ENCODE results near the gene SEC16B.

Gene SEC16B

DNA sequence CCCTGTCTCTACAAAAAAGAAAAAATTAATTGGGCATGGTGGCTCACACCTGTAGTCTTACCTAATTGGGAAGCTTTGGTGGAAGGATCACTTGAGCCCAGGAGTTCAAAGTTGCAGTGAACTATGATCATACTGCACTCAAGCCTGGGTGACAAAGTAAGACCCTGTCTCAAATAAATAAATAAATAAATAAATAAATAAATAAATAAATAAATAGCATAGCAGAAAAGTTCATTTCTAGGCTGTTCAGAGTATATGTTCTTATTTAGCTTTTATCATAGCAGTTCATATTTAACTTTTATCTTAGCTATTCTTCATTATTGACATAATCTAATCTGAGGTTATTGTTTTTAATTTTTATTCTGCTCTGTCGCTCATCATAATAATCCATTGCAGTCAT lies 8.7 kb upstream of the SEC16B start:
- DNase-seq = no peak

DNA sequence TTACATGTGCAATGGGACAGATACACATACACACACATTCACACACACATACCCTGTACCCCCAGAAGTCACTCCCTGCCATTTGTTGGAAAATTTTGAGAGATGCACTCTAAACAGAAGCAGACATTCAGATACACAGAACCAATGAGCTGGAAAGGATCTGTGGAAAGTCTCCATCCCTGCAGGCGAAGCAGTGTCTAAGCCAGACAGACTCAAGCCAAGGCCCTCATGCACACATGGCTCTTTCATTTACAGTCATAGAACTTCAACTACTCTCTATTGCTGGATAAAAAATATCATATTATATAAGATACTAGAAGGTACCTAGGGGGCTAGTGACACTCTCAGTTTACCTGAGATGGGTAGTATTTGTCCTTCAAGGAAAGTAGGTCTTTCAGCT lies 7.3 kb upstream of the SEC16B start:
- no peak for DNase-seq

DNA sequence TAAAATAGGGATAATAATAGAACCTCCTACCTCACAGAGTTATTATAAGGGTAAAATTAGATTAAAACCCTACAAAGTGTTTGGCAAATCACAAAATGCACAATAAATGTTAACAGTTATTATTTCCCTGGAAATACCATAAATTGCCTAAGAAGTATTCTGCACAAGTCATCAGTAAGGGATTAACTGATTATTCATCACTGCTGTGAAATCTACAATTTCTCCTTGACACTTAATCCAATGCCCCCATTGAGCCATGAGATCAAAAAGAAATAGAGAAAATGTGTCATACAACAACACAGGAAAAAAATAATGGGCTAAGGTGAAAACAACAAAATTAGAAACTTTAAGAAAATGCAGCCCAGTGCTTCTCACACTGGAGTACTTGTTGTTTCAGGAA lies 6.7 kb upstream of the SEC16B start:
- DNase-seq = no peak

DNA sequence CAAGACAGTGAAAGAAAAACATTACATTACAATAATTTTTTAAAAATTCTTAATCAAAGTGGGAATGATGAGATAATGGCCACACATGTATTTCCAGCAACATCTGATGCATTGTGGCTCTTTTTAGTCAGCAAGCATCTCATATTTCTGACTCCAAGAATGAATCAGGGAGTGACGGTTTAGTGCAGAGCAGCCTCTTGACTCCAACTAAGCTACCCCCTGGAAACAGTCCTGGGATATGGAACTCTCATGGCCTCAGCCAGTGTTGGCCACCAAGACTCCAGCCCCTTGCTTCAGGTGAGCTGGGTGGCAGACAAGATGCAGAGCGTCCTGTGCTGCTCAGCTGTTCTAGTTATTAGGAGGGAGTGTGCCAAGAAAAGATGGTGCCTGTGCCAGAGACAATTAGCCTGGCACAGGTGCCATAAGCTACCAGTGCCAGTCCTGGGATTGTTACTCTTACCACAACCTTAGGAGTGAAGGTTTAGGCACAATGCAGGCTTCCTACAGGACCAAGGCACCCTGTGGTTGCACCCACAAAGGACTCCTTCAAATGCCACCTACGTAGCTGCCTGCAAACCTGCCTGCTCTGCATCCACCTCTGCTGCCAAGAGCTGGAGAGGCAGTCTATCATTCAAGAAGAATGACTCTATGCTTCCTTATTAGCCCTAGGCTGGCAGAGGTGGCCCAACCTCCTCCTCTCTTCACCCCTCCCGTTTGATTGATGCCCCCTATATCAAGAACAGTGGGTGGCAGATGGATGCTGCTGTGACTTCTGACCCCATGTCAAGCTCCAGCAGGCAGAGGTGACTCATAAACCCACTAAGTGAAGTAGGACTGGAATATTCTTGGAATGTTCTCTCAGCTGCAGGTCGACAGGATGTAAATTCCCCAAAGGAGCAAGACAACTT lies 6.0 kb upstream of the SEC16B start:
- no peak for DNase-seq

DNA sequence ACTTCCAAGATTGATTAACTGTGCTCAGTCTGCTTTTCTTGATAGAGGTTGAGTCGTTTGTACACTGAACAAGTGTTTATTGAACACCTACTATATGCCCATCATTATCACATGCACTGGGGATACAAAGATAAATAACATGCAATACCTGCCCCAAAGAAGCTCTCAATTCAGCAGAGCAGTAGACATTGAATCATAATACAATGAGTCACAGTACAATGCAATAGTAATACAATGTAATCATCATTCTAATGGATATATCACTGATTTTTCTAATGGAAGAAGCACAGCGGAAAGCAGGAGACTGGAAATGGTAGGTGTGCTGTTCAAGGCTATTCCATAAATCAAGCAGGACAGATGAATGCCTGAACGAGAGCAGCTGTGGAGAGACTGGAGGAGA lies 3.7 kb upstream of the SEC16B start:
- no peak for DNase-seq

DNA sequence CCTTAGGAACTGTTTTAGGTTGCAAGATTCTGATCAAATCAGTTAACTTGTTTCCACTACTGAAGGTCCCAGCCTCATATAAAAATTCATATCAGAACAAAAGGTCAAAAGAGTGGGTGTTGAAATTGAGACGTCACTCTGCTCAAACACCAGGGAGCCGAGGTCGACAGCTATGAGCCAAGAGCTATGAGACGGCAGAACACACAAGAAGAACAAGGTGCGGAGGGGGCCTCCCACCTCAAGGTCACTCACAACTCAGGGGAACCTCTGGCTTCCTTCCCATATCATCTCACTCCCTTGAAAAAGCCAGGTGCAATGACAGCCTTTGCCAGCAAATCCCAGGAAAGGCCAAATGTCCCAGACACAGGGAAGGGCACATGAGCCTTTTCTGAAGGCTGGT lies 749 bp downstream of the SEC16B start:
- no peak for DNase-seq

DNA sequence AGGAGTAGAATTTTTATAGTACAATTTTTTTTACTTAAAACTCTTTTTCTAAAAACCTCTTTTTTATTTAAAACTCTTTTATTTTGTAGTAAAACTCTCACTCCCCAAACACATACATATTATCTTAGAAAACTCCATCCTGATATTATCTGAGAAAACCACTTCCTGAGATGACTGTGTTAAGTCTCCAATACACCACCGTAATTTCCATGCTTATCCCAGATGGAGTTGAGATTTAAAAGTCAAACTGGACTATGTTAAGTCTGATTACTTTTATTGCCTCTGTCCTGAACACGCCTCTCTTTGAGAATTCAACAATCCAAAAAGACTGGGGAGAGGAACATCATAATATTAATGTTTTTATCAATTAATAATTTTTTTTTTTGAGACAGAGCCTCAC lies 3.7 kb downstream of the SEC16B start:
- DNase-seq = no peak

DNA sequence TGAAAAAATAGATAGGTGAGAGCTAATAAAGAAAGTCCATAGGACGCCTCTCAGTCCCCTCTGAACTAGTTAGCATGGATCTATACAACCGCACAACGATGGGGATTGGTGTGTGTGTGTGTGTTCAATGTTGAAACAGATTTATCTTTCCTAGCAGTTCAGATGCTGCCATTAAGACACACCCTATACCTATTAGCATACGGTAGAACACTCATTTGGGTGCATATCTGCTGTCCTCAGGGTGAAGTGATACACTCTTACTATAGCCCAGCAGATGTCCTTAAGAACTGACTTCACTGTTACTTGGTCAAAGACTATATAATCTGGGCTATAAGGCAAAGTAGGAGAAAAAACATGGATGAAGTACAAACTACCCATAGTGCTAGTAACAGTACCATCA lies 4.6 kb downstream of the SEC16B start:
- DNase-seq = no peak

DNA sequence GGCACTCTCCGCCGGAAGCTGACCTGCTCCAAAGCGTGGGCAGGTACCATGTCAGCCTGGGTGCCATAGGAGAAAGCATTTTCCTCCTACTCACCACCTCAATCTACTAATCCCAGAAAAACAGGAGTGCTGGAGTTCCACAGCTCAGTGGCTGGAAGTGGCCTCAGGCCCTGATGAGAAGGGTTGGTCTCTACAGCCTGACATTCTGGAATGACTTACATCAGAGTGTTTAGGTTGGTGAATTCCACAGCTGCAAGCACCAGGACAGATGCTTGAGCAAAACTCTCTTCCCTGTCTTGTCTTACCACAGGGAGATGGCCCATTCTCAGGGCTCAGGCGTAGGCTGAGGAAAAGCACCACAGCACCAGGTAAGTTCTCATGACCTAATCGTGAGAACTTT lies 5.5 kb downstream of the SEC16B start:
- DNase-seq = no peak

DNA sequence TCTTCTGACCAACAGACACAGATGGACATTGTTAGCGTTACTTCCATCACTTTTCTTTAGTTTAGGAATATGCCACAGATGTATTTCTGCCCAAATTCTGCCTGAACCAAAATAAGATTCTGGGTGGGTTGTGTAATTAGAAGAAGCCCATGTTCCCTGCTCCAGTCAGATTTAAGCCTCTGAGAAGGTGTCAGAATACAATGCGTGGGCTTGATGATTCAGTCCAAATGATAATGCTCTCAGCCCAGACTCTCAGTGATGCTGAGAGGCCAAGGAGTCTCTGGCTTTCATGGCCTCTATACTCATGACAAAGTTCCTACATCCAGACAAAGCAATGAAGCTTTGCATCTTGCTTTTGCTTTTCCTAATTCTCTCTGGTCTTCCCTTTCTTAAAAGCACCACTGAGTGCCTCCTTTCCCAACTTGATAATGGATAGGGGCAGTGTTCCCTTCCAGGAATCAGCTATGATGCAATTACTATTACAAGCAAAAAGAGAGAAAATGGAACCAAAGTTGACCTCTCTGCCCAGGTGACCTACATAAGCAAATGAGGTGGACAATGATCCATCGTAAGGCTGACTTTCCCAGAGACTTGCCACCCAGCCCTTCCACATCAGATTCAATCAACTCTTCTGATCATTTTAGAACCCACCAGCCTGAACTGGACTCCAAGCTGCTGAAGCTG lies 8.8 kb downstream of the SEC16B start:
- no peak for DNase-seq

DNA sequence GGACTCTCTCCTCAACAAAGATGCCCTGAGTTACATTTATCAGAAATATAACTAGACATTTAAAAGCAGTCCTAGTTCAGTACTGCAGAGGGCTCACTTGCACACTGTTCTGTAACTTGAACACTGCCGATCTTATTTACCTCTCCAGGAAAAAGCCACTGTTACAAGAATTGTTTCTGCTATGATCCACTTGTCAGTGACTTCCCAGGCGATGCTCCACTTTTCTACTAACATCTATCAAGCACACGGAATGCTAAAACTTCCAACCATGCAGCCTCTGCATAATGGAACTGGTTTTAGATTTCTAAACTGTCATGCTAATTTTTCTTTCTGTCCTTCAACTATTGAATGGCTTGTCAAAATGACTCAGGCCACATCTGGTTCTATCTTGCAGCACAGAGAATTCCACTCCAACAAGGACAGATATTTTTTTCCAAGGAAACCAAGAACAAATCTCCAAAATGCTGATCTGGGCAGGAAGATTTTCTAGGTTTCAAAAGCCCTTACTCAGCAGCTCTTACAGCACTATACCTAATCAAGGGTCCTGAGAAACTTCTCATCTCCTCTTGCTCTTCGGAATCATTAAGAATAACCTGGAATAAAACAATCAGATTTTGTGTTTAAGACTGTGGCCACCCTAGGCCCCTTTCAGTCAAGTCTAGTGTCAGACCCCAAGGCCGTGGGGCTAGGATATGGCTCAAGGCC lies 9.9 kb downstream of the SEC16B start:
- DNase-seq = peak; percentile 48

DNA sequence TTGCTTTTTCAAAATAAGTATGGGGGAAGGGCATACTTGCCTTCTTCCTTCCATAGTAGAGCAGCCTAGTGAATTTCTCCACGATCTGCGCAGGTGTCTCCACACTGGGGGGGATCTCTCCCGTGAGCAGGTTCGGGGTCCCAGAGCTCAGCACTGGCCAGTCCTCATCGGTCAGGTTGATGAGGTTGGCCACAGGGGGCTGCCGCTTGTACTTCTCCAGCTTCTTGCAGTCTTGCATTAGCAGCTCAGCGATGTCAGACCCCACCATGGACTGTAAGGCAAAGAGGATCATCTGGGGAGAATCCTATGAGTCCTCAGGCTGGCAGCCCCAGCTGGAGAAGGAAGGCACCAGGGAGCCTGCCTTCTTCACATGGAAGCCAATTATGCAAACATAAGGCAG lies 11.8 kb downstream of the SEC16B start:
- no peak for DNase-seq

DNA sequence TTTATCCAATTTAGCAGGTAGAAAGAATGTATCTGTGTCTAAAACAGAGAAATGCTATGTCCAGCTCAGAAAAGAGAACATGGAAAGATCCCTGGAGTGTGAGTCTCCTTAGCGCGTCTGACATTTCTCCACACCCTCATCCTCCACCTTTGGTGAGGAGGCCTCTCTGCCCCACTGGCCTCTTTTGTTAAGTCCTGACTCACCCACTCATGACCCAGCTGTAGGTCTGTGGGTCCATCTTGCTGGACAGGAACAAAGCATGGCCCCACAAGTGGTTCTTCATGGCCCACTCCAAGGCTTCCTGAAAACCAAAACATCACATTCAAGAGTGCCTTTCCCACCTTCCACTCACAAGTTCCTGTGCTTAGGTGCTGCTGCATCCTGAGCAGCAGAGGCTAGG lies 15.8 kb downstream of the SEC16B start:
- DNase-seq = peak; percentile 21

DNA sequence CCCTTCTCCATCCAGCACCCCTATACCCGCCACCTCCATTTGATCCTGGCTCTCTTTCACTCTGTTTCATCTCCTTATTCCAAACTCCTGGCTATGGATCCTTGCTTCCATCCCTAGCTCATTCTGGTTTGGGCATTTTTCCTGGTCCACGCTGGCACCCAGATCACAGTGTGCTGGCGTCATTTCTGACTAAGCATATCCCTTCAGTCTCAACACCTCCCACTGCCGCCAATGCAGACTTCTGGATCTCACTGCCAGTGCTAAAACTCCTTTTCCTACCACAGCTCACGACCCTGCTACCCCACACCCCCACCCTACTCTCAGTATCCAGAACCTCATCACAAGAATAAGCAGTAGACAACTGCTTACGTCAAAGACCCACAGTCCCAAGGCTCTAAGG lies 16.3 kb downstream of the SEC16B start:
- DNase-seq = no peak

DNA sequence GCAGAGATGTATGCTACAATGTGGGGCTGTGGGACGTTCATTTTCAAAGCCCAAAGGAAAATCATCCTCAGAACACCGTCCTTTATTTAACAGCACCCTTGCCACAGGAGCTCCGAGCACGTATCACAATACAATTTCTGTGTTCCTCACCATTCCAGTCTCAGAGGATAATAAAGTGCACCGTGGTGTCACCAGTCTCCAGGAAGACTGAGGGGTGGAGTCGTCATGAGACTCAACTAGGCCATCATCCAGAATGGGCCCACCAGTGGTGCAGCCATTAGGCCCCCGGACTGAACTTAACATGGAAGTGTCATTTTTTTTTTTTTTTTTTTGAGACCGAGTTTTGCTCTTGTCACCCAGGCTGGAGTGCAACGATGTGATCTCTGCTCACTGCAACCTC lies 17.2 kb downstream of the SEC16B start:
- DNase-seq = no peak

DNA sequence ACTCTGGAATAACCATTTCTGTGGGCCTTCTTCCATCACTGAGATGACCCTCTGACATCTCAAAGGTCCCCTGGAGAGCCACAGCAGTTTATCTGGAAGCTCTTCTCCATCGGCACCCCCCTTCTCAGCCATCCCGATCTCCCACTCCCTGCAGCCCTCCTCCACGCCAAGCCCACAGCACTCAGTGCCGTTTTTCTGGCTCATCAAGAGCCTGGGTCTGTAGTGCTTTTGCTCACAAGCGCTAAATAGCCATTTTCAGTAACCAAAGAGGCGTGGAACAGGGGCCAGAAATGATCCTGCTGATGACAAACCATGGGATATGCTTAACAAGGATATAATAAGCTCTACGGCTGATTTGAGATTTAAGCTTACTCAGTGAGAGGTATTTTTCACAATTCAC lies 17.6 kb downstream of the SEC16B start:
- no peak for DNase-seq

DNA sequence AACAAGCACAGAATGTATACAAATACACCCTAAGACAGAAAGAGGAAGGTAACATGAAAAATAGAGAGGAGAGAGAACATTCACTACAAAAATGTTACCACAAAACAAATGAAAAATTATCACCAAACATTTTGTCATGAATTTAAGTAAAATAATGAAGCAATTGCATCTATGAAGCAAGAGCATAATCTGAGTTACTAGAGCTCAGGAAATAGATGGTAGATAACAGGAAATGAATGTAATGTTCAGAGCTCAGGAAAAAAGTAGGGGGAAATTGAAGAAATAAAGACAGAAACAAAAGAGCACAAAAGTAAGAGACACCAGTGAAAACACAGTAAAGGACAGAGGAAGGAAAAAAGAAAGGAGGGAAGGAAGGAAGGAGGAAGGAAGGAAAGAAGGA lies 19.4 kb downstream of the SEC16B start:
- no peak for DNase-seq

DNA sequence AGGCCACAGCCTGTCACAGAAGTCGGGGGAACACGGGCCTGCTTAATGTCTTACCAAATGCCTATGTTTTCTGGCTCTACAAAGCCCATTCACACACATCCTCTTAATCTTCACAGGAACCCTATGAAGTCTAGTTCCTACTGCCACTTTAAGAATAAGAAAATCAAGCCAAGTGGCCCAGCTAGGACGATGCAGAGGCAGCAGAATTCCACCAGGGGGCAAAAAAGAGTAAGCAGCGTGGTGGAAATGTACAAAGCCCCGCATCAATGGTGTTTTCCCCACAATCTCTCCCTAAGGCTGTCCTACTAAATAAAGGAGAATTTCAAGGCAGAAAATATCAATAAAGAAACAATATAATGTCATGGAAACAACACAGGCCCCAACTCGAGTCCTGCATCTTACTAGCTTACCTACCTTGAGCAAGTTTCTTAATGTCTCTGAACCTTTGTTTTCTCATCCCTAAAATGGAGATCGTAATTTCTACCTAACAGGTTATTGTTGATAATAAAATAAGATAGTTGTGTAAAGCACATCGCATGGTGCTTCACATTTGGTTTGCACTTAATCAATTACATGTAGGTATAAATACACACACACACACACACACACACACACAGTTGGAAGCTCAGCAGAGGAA lies 21.4 kb downstream of the SEC16B start:
- DNase-seq = peak; percentile 78

DNA sequence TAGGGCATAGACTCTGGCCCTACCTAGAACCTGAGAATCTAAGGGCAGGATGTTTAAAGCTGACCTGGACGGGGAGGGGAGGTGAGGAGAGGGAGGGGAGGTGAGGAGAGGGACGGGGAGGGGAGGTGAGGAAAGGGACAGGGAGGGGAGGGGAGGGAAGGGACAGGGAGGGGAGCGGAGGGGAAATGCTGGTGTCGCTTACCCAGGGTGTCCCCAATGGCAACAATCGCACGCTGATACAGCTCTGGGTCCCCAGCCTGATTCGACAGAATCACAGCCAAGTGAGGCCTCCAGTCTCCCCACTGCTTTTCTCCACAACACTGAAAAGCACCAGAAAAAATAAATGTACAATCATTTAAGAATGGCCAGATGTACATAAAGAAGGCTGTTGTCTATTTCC lies 22.2 kb downstream of the SEC16B start:
- DNase-seq = no peak

DNA sequence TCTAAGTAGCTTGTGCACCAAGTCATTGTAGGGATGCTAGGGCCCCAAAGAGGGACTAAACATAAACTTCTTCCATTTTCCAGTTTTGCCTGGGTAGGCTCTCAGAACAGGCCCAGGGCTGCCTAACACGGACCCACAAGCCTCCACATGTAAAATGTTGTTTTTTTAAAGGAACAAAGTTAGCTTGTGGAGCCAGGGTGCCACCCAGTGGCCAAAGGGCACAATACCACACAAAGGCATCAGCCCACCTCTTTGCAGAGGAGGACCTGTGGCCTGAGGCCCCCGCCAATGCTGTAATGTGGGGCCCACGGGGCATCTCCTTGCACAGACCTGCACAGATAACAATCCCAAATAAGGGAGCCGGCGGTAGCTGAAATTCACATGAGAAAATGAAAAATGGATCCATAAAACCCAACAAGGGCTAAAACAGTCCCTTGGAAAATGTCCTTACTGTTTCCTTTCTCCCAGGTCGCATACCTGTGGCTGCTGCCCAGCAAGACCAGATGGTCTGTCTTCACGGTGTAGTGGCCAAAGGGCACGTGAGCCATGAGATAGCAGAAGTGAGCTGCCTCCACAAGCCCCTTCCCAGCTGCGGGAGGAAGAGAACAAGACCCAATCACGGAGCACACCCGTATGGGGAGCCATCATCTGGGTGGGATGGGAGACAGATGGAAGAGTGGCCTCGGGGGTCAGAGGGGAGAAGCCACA lies 23.8 kb downstream of the SEC16B start:
- DNase-seq = peak; percentile 78

DNA sequence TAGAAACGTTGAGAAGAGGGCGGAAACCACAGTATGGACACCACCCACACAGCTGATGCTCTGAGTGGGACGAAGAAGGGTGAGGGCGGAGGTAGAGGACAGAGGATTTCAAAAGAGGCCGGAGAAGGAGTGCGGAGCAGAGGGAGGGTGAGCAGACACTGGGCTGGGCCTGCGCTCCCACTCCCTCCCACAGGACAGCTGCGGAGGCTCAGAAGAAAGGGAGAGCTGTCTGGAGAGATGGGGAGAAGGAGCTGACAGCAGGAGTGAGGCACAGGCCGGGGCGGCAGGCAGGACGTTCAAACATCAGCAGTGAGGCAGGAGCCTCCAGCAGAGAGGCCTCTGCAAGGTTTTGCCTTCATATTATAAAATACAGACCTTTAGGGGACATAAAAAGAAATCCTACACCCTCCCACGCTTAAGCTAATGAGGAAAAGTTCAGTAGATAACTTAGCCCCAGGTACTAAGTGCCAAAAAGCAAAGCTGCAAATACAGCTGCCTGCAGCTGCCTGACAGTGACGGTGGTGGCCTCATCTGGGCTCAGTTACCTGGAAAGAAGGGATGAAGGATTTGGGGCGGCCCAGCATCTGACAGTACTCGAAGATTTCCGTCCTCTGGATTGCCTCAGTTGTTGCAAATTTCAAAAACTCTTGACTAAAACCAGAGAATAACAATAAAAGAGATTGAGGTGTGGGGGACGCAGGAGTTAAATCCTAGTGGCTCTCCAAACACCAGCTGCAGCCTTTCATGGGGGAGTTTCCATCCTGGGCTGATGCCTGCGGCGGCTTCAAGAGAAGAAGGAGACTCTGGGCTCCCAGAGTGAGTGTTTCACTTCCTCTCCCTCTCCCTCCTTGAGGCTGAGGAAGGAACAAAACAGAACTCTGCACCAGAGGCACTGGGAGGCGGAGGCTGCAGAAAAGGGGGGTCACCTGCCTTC lies 25.6 kb downstream of the SEC16B start:
- no peak for DNase-seq

DNA sequence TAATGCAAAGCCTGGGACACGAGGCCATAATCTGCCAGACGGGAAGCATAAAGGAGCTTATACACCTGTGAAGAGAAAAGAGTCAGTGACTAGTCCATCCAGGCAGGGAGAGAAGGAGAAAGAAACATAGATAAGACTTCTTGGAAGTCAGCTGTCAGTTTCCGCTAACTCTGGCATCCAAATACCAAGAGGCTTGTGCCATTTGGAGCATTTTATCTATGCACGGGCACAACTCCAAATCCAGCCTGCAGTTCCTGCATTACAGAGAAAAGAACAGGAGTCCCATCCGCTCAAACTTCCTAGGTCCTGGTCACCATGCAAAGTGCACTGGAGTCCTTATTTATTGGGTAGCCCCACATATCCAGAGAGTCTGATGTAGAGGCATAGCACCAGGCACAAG lies 27.9 kb downstream of the SEC16B start:
- no peak for DNase-seq

Data from DMS53 (cell line).